PC-9 (cell line): ENCODE data around the gene DNAH11.

Experiments used
- EZH2 ChIP-seq: fragments of 200-600 bp; sonication (generic); IDR thresholded peaks from 2 replicates; pipeline ENCODE4 v1.8.0; 2017; ENCODE audit warnings: antibody characterized with exemption, low read depth
- TF ChIP-seq, protein P1 (sequence below): fragments of 200-600 bp; sonication (generic); conservative IDR thresholded peaks from 2 replicates; pipeline ENCODE4 v1.6.1; 2017; ENCODE audit warnings: mixed run types, antibody characterized with exemption, mild to moderate bottlenecking, moderate library complexity

GRCh38 chr7:21914671-21915070 is 371.8 kb downstream of the DNAH11 start:
- TF ChIP-seq, protein P1, sequence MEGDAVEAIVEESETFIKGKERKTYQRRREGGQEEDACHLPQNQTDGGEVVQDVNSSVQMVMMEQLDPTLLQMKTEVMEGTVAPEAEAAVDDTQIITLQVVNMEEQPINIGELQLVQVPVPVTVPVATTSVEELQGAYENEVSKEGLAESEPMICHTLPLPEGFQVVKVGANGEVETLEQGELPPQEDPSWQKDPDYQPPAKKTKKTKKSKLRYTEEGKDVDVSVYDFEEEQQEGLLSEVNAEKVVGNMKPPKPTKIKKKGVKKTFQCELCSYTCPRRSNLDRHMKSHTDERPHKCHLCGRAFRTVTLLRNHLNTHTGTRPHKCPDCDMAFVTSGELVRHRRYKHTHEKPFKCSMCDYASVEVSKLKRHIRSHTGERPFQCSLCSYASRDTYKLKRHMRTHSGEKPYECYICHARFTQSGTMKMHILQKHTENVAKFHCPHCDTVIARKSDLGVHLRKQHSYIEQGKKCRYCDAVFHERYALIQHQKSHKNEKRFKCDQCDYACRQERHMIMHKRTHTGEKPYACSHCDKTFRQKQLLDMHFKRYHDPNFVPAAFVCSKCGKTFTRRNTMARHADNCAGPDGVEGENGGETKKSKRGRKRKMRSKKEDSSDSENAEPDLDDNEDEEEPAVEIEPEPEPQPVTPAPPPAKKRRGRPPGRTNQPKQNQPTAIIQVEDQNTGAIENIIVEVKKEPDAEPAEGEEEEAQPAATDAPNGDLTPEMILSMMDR: no peak
- TF ChIP-seq EZH2: no peak
